ENCODE results near the gene LHCGR. TPM values are rescaled to one million over a fixed set of nuclear protein-coding genes. Genes with fewer than 3 reads are reported as not detected.

The LHCGR gene
- not detected in 2 replicates for polyA plus RNA-seq (2011; rRNA removed)
- polyA minus RNA-seq (2011; rRNA and poly(A)+ RNA removed), result not detected in 2 replicates

GRCh38 chr2:48755473-48755872 lies at the start of gene LHCGR:
TSS of gene LHCGR (minus strand) at chr2:48755724. CDS start at chr2:48755671, 53 bp downstream.
- POLR2A ChIA-PET, result no interaction called here
- Histone ChIP-seq H3K4me3 (ENCODE audit: low read depth, low read length) (no peak within 1 kb of the TSS), H3K36me3 (ENCODE audit: control insufficient read depth, insufficient read depth, low read length) (no peaks in the 10 kb centered on the region), H3K27me3 (ENCODE audit: control insufficient read depth, insufficient read depth, low read length) (peaks cover 3% of the 10 kb centered on the region)
- no peak for DNase-seq (ENCODE audit: low read depth)
- TF ChIP-seq, protein P1, sequence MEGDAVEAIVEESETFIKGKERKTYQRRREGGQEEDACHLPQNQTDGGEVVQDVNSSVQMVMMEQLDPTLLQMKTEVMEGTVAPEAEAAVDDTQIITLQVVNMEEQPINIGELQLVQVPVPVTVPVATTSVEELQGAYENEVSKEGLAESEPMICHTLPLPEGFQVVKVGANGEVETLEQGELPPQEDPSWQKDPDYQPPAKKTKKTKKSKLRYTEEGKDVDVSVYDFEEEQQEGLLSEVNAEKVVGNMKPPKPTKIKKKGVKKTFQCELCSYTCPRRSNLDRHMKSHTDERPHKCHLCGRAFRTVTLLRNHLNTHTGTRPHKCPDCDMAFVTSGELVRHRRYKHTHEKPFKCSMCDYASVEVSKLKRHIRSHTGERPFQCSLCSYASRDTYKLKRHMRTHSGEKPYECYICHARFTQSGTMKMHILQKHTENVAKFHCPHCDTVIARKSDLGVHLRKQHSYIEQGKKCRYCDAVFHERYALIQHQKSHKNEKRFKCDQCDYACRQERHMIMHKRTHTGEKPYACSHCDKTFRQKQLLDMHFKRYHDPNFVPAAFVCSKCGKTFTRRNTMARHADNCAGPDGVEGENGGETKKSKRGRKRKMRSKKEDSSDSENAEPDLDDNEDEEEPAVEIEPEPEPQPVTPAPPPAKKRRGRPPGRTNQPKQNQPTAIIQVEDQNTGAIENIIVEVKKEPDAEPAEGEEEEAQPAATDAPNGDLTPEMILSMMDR (IDR thresholded peaks at IDR 0.05; ENCODE audit: insufficient read depth, low read depth, low read length), result no peak
- CTCF ChIA-PET, result no interaction called here

GRCh38 chr2:48799601-48800000 lies 44.1 kb upstream of the LHCGR start:
- no peak for DNase-seq (ENCODE audit: low read depth)
- Histone ChIP-seq H3K36me3 (ENCODE audit: control insufficient read depth, insufficient read depth, low read length) (no peaks in the 10 kb centered on the region), H3K4me3 (ENCODE audit: low read depth, low read length) (no peak overlapping the region), H3K27me3 (ENCODE audit: control insufficient read depth, insufficient read depth, low read length) (no peaks in the 10 kb centered on the region)
- POLR2A ChIA-PET, result no interaction called here
- TF ChIP-seq, protein P1 (IDR thresholded peaks at IDR 0.05; ENCODE audit: insufficient read depth, low read depth, low read length), result no peak
- CTCF ChIA-PET, result no interaction called here

GRCh38 chr2:48795065-48795464 lies 39.5 kb upstream of the LHCGR start:
- no peak for DNase-seq (ENCODE audit: low read depth)

DNA sequence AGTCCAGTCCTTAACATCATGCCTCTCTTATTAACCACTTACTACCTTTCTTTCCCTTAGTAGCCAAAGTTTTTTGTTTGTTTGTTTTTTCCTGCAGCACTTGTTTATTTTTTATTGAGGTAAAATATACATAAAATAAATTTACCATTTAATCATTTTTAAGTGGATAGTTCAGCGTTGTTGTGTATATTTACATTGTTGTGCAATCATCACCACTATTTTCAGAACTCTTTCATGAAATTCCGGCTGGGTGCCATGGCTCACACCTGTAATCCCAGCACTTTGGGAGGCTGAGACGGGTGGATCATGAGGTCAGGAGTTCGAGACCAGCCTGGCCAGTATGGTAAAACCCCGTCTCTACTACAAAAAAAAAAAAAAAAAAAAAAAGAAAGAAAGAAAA lies 38.1 kb upstream of the LHCGR start:
- Histone ChIP-seq H3K27me3 (ENCODE audit: control insufficient read depth, insufficient read depth, low read length) (no peaks in the 10 kb centered on the region), H3K36me3 (ENCODE audit: control insufficient read depth, insufficient read depth, low read length) (no peaks in the 10 kb centered on the region), H3K4me3 (ENCODE audit: low read depth, low read length) (no peak overlapping the region)
- POLR2A ChIA-PET, result no interaction called here
- TF ChIP-seq, protein P1 (IDR thresholded peaks at IDR 0.05; ENCODE audit: insufficient read depth, low read depth, low read length), result no peak
- DNase-seq (ENCODE audit: low read depth), result no peak
- CTCF ChIA-PET, result no interaction called here

More at GRCh38 chr2:48795065-48795464, 39.5 kb upstream of the LHCGR start:
- POLR2A ChIA-PET, result no interaction called here
- Histone ChIP-seq H3K36me3 (ENCODE audit: control insufficient read depth, insufficient read depth, low read length) (no peaks in the 10 kb centered on the region), H3K4me3 (ENCODE audit: low read depth, low read length) (no peak overlapping the region), H3K27me3 (ENCODE audit: control insufficient read depth, insufficient read depth, low read length) (no peaks in the 10 kb centered on the region)
- CTCF ChIA-PET, result no interaction called here
- TF ChIP-seq, protein P1 (IDR thresholded peaks at IDR 0.05; ENCODE audit: insufficient read depth, low read depth, low read length), result no peak

DNA sequence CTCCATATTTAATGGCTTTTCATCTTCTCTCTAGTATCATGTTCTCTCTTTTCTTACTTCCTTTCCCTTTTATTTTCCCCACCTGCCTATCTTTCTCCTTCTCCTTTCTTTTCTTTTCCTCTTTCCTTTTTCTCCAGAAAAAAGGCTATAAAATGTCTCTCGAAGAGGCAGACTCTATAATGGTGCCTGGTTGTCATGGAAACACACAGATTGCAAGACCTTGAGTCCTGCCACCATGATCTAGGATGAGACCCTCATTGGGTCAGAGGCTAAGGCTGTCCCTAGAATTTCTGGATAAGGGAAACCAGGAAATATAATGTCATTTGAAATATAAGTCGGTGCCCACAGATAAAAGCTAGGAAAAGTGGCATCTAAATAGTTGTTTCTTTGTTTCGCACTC lies 36.5 kb upstream of the LHCGR start:
- TF ChIP-seq, protein P1 (IDR thresholded peaks at IDR 0.05; ENCODE audit: insufficient read depth, low read depth, low read length), result no peak
- CTCF ChIA-PET, result no interaction called here
- DNase-seq (ENCODE audit: low read depth), result no peak
- Histone ChIP-seq H3K36me3 (ENCODE audit: control insufficient read depth, insufficient read depth, low read length) (no peaks in the 10 kb centered on the region), H3K27me3 (ENCODE audit: control insufficient read depth, insufficient read depth, low read length) (no peaks in the 10 kb centered on the region), H3K4me3 (ENCODE audit: low read depth, low read length) (no peak overlapping the region)
- POLR2A ChIA-PET, result no interaction called here
